GM12878 (cell line): ENCODE results near the gene HHAT. TPM values are rescaled to one million over a fixed set of nuclear protein-coding genes. Genes with fewer than 3 reads are reported as not detected.

Experiments used
- ATAC-seq: fragments of 200-7000 bp; cut with Tn5 transposase; 3 replicates; pipeline ENCODE4 v1.9.1; 2020; ENCODE audit warnings: mild to moderate bottlenecking, moderate library complexity
- BruUV-seq: library from RNA; stranded (reverse); fragments of 400-500 nt; replicated peaks from 2 replicates; lab custom pipeline; 2021; lab: Mats Ljungman, UMichigan
- CTCF ChIA-PET: fragments of 300-600 bp; sonication (Branson Sonifier 250); formaldehyde crosslinking; extraction: SDS; loops from one replicate; lab custom pipeline; 2021; ENCODE audit warnings: inconsistent platforms; lab: Yijun Ruan, JAX
- POLR2A ChIA-PET: fragments of 350-600 bp; formaldehyde crosslinking; extraction: SDS; loops from one replicate; lab custom pipeline; 2021; ENCODE audit warnings: inconsistent platforms; lab: Charles Lee
- RAD21 ChIA-PET: fragments of 300-600 bp; sonication (Branson Sonifier 250); formaldehyde crosslinking; loops from one replicate; lab custom pipeline; 2023; ENCODE audit warnings: antibody characterized with exemption; ENCODE audit not compliant: unreplicated experiment; lab: Charles Lee
- SMC1A ChIA-PET: fragments of 300-600 bp; sonication (Branson Sonifier 250); formaldehyde crosslinking; loops from one replicate; lab custom pipeline; 2023; ENCODE audit not compliant: unreplicated experiment, uncharacterized antibody; lab: Charles Lee
- DNase-seq: peaks from one replicate; pipeline ENCODE4 v3.0.0-alpha.2; 2011; ENCODE audit warnings: low read depth, low spot score
- FAIRE-seq: peaks from 3 replicates; lab custom pipeline; 2011; peaks lifted over from hg19 to GRCh38; lab: Jason Lieb, UNC
- H2AFZ ChIP-seq: 2 replicates; pipeline ENCODE4 v1.6.0; 2011; ENCODE audit warnings: low read depth, low read length, control low read depth; ENCODE audit not compliant: control insufficient read depth
- H3K27ac ChIP-seq: 2 replicates; pipeline ENCODE4 v1.5.1; 2011; ENCODE audit warnings: control low read depth; ENCODE audit not compliant: control insufficient read depth, insufficient read depth
- H3K27me3 ChIP-seq, 2 experiments: replicated peaks in 1 of 2; 2 replicates each; pipeline versions ENCODE4 v1.6.0 to v1.6.1; 2011; ENCODE audit warnings: low read length in 1 of 2; ENCODE audit not compliant: control insufficient read depth in 2 of 2, insufficient read depth in 2 of 2
- H3K36me3 ChIP-seq, 2 experiments: 2 replicates each; pipeline ENCODE4 v1.5.1; 2011; ENCODE audit warnings: low read length in 1 of 2; ENCODE audit not compliant: control insufficient read depth in 2 of 2, insufficient read depth in 2 of 2
- H3K4me1 ChIP-seq: 2 replicates; pipeline ENCODE4 v1.6.1; 2011; ENCODE audit warnings: mild to moderate bottlenecking, low read length, moderate library complexity, mixed read lengths; ENCODE audit not compliant: control insufficient read depth, insufficient read depth
- H3K4me2 ChIP-seq: 2 replicates; pipeline ENCODE4 v1.6.0; 2011; ENCODE audit warnings: control low read depth; ENCODE audit not compliant: control insufficient read depth, insufficient read depth
- H3K4me3 ChIP-seq: fragments of 200-600 bp; sonication (generic); 2 replicates; pipeline ENCODE4 v1.5.1; 2016
- H3K79me2 ChIP-seq: 2 replicates; pipeline ENCODE4 v1.6.0; 2011; ENCODE audit warnings: low read length; ENCODE audit not compliant: control insufficient read depth, insufficient read depth
- H3K9ac ChIP-seq: 2 replicates; pipeline ENCODE4 v1.8.0; 2011; ENCODE audit warnings: low read length, control low read depth, mixed read lengths; ENCODE audit not compliant: control insufficient read depth, insufficient read depth
- H3K9me3 ChIP-seq: replicated peaks from 3 replicates; pipeline ENCODE4 v1.5.1; 2011; ENCODE audit warnings: mild to moderate bottlenecking, low read length; ENCODE audit not compliant: control insufficient read depth, insufficient read depth
- H4K20me1 ChIP-seq: 2 replicates; pipeline ENCODE4 v1.6.0; 2011; ENCODE audit not compliant: control insufficient read depth, insufficient read depth
- BHLHE40 ChIP-seq, 2 experiments: fragments of 450-650 bp in 1 of 2; IDR thresholded peaks; 2 replicates each; pipeline ENCODE4 v1.6.1; 2011 to 2017; ENCODE audit warnings: low read depth in 2 of 2, borderline replicate concordance in 1 of 2, improper control_type of control experiment in 1 of 2, low read length in 1 of 2, mild to moderate bottlenecking in 1 of 2
- CBX5 ChIP-seq: sonication (generic); IDR thresholded peaks from 2 replicates; pipeline ENCODE4 v1.6.1; 2016; ENCODE audit warnings: low read depth, moderate library complexity, mild to moderate bottlenecking, inconsistent platforms
- CEBPB ChIP-seq, 2 experiments: fragments of 150-350 bp in 1 of 2; IDR thresholded peaks; 2 replicates each; pipeline ENCODE4 v1.6.1; 2012 to 2014; ENCODE audit warnings: low read depth in 2 of 2, low read length in 2 of 2, borderline replicate concordance in 1 of 2, inconsistent platforms in 1 of 2
- ELK1 ChIP-seq: IDR thresholded peaks from 2 replicates; pipeline ENCODE4 v1.6.1; 2012; ENCODE audit warnings: low read depth, low read length, improper control_type of control experiment
- EZH2 ChIP-seq: IDR thresholded peaks from 2 replicates; pipeline ENCODE4 v1.6.1; 2012; ENCODE audit warnings: low read depth, mild to moderate bottlenecking, control low read depth, inconsistent platforms, low read length, borderline replicate concordance; ENCODE audit not compliant: control insufficient read depth
- FOS ChIP-seq: IDR thresholded peaks from 3 replicates; pipeline ENCODE4 v1.6.1; 2011; ENCODE audit warnings: borderline replicate concordance; ENCODE audit not compliant: insufficient read length; ENCODE audit errors: extremely low read depth
- GATAD2B ChIP-seq: fragments of 450-650 bp; conservative IDR thresholded peaks from 2 replicates; pipeline ENCODE4 v1.6.1; 2017; ENCODE audit warnings: low read depth, mild to moderate bottlenecking, moderate library complexity
- IKZF1 ChIP-seq: fragments of 450-650 bp; conservative IDR thresholded peaks from 2 replicates; pipeline ENCODE4 v1.6.1; 2017; ENCODE audit warnings: antibody characterized with exemption, mild to moderate bottlenecking
- MEF2A ChIP-seq: IDR thresholded peaks from 2 replicates; pipeline ENCODE4 v1.6.1; 2011; ENCODE audit warnings: low read depth, mild to moderate bottlenecking, low read length, moderate library complexity; ENCODE audit not compliant: insufficient read depth
- PRDM15 ChIP-seq: fragments of 450-650 bp; formaldehyde crosslinking; IDR thresholded peaks from 2 replicates; pipeline ENCODE4 v1.4.0; 2020; ENCODE audit warnings: mild to moderate bottlenecking, moderate library complexity
- RELA ChIP-seq: fragments of 450-650 bp; IDR thresholded peaks from 2 replicates; pipeline ENCODE4 v1.8.0; 2014; ENCODE audit warnings: borderline replicate concordance; ENCODE audit not compliant: partially characterized antibody
- SP1 ChIP-seq: IDR thresholded peaks from one replicate; pipeline ENCODE4 v1.6.1; 2011; ENCODE audit warnings: low read depth, low read length
- STAT1 ChIP-seq: fragments of 450-650 bp; conservative IDR thresholded peaks from 2 replicates; pipeline ENCODE4 v1.6.1; 2014; ENCODE audit warnings: antibody characterized with exemption, mild to moderate bottlenecking
- ZNF274 ChIP-seq: IDR thresholded peaks from one replicate; pipeline ENCODE4 v1.8.0; 2011; ENCODE audit not compliant: insufficient read length, insufficient read depth
- WGBS: methylation state at CpG from one replicate; pipeline ENCODE4 v1.1.6; 2016; ENCODE audit warnings: low lambda C conversion rate; ENCODE audit not compliant: insufficient replicate concordance, insufficient coverage; ENCODE audit errors: missing lambda C conversion rate; 5-methylcytosine and 5-hydroxymethylcytosine counted together
- in situ Hi-C: fragments of 300-500 bp; cut with MboI; formaldehyde crosslinking; loops from 9 replicates; pipeline ENCODE4 v1.14.3; 2018; ENCODE audit warnings: mixed read lengths
- intact Hi-C: fragments of 100-400 bp; cut with micrococcal nuclease; formaldehyde crosslinking; loops from one replicate; pipeline ENCODE4 v1.14.2; 2022; ENCODE audit not compliant: unreplicated experiment
- polyA plus RNA-seq, 11 experiments: library from polyadenylated mRNA; depleted of rRNA in 4 of 11; unstranded in 6 of 11; stranded (reverse) in 5 of 11; fragments of >200 nt; fragmentation: Nextera tagmentation in 4 of 11; fragmentation: Illumina TruSeq in 1 of 11; extraction: Ambion mirVana in 4 of 11; extraction: Trizol in 1 of 11; gene quantifications; 1 replicate in 1 of 11; 2 replicates in 10 of 11; pipeline versions ENCODE4 v1.2.1 to v1.2.3, GENCODE V29; 2011 to 2016; ENCODE audit warnings: inconsistent platforms in 2 of 11, missing spikeins in 2 of 11, low read depth in 1 of 11
- total RNA-seq, 4 experiments: library from RNA; depleted of rRNA in 3 of 4; stranded (reverse); fragments of >200 nt in 3 of 4; fragmentation: Illumina TruSeq in 1 of 4; extraction: Trizol in 1 of 4; gene quantifications; 2 replicates each; pipeline versions ENCODE4 v1.2.1 to v1.2.3, GENCODE V29; 2013 to 2021
- TF ChIP-seq, protein P1 (sequence below): IDR thresholded peaks from 2 replicates; pipeline ENCODE4 v1.6.1; 2011; ENCODE audit warnings: borderline replicate concordance, low read depth, mild to moderate bottlenecking, moderate library complexity, mixed read lengths, low read length; ENCODE audit not compliant: insufficient read depth; ENCODE audit errors: extremely low read length

The HHAT gene
- total and polyA plus RNA-seq, 10 of the 15 experiments (the other 5 are each of a cell fraction or from before 2014, with no cell fraction given): 1.2 to 37.6 (median 2.6) TPM

DNA sequence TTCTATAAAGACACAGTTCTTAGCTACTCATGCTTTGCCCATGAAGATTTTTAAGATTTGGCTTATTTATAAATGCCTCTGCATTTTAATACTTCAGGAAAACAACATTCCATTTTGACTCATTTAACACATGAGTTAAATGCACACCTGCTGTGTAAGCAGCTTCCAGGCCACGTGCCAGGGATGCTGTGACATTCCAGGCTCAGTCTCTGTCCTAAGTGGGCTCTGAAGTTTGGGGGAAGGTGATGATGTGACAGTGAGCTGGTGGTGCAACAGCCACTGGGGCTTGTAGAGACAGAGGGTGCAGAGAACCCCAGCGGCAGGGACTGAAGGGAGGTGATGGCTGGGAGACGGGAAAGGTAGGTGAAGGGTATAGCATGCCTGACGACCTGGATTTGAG lies 40.7 kb downstream of the HHAT start:
- SMC1A ChIA-PET: interaction anchor here (1.4 to 12.2 kb wide), 4 partner anchors 9 to 36 kb away, joined by 4 to 286 read pairs (median 10); no protein-coding TSS in a partner anchor
- POLR2A ChIA-PET: interaction anchor here (0.6 to 1.5 kb wide), 6 partner anchors 16 to 79 kb away, joined by 3 to 6 read pairs (median 3); no protein-coding TSS in a partner anchor
- BruUV-seq: no TSS peak

More for the DNA sequence above, 40.7 kb downstream of the HHAT start:
- TF ChIP-seq, protein P1, sequence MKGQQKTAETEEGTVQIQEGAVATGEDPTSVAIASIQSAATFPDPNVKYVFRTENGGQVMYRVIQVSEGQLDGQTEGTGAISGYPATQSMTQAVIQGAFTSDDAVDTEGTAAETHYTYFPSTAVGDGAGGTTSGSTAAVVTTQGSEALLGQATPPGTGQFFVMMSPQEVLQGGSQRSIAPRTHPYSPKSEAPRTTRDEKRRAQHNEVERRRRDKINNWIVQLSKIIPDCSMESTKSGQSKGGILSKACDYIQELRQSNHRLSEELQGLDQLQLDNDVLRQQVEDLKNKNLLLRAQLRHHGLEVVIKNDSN: no peak
- TF ChIP-seq ZNF274 (no peak), ELK1 (no peak), EZH2 (no peak), MEF2A (no peak), CBX5 (no peak), FOS (no peak), GATAD2B (no peak), BHLHE40 (IDR thresholded peaks at IDR 0.05; ENCODE audit: borderline replicate concordance in 1 of 2, low read depth in 2 of 2, low read length in 1 of 2) (no peak), RELA (no peak), SP1 (no peak), IKZF1 (no peak), CEBPB (IDR thresholded peaks at IDR 0.05; ENCODE audit: borderline replicate concordance in 1 of 2, low read depth in 2 of 2, low read length in 2 of 2) (no peak), STAT1 (no peak), PRDM15 (CRISPR knock-in tag) (no peak)
- Histone ChIP-seq H3K4me1 (no peaks in the 10 kb centered on the region), H3K79me2 (no peaks in the 10 kb centered on the region), H3K27me3 (no peaks in the 10 kb centered on the region), H3K4me2 (no peak overlapping the region), H4K20me1 (no peaks in the 10 kb centered on the region), H3K27ac (no peak overlapping the region), H3K36me3 (no peaks in the 10 kb centered on the region), H2AFZ (no peak overlapping the region), H3K4me3 (no peak overlapping the region), H3K9ac (no peak overlapping the region), H3K9me3 (no peaks in the 10 kb centered on the region)
- no peak for DNase-seq
- ATAC-seq: no peak
- in situ Hi-C loops: no loop called here
- RAD21 ChIA-PET: interaction anchor here (0.9 to 1.5 kb wide), 4 partner anchors 9 to 39 kb away, joined by 3 to 6 read pairs (median 3); no protein-coding TSS in a partner anchor
- WGBS: 58% methylated on average over 4 of the region's 4 CpGs
- intact Hi-C loops: no loop called here
- CTCF ChIA-PET: interaction anchor here (2.3 to 13.8 kb wide), 2 partner anchors 8 to 32 kb away, joined by 10 to 290 read pairs; no protein-coding TSS in a partner anchor
- no peak for FAIRE-seq
